Progenitor cell of endocrine pancreas (in vitro differentiated cells): ENCODE measurements around the gene HS3ST4. TPM values are rescaled to one million over a fixed set of nuclear protein-coding genes. Genes with fewer than 3 reads are reported as not detected.

Experiments
- DNase-seq: peaks from one replicate; pipeline ENCODE4 v3.0.0; 2021; ENCODE audit warnings: low spot score; ENCODE audit not compliant: unreplicated experiment
- H3K27ac Mint-ChIP-seq: 2 replicates; pipeline ENCODE4 v1.8.0; 2021; ENCODE audit warnings: mild to moderate bottlenecking, moderate library complexity, mixed read lengths
- H3K27me3 Mint-ChIP-seq: 2 replicates; pipeline ENCODE4 v1.8.0; 2021; ENCODE audit warnings: mixed read lengths
- H3K36me3 Mint-ChIP-seq: 2 replicates; pipeline ENCODE4 v1.8.0; 2022; ENCODE audit warnings: mixed read lengths; ENCODE audit not compliant: insufficient read depth
- H3K4me1 Mint-ChIP-seq: 2 replicates; pipeline ENCODE4 v1.8.0; 2021; ENCODE audit warnings: low read depth, mixed read lengths
- H3K4me3 Mint-ChIP-seq: 2 replicates; pipeline ENCODE4 v1.8.0; 2021; ENCODE audit warnings: low read depth, mild to moderate bottlenecking, moderate library complexity, mixed read lengths
- H3K9me3 Mint-ChIP-seq: 2 replicates; pipeline ENCODE4 v1.8.0; 2021; ENCODE audit warnings: low read depth, mixed read lengths
- CTCF ChIP-seq: fragments of 200-600 bp; sonication (generic); IDR thresholded peaks from one replicate; pipeline ENCODE4 v1.5.0; 2021; ENCODE audit warnings: antibody characterized with exemption, mild to moderate bottlenecking; ENCODE audit not compliant: unreplicated experiment
- total RNA-seq: library from RNA; stranded (reverse); gene quantifications from 2 replicates; pipeline ENCODE4 v1.2.1, GENCODE V29; 2021

HS3ST4 gene
- total RNA-seq, 1 donor from 2014 or later, result 0.67 TPM

- no peak overlapping the region for H3K27ac Mint-ChIP-seq
- DNase-seq, result no peak
- H3K36me3 Mint-ChIP-seq, result no peaks in the 10 kb centered on the region
- peaks cover 56% of the 10 kb centered on the region for H3K27me3 Mint-ChIP-seq
- no peak for TF ChIP-seq CTCF
- H3K4me1 Mint-ChIP-seq, result no peaks in the 10 kb centered on the region
- H3K4me3 Mint-ChIP-seq, result no peak overlapping the region
- no peaks in the 10 kb centered on the region for H3K9me3 Mint-ChIP-seq
Observed at GRCh38 chr16:25888868-25889267, 197.1 kb downstream of the HS3ST4 start.

GRCh38 chr16:25893332-25893731 is 201.6 kb downstream of the HS3ST4 start:
- Mint-ChIP-seq H3K36me3 (no peaks in the 10 kb centered on the region), H3K27ac (no peak overlapping the region), H3K27me3 (peaks cover 70% of the 10 kb centered on the region), H3K9me3 (no peaks in the 10 kb centered on the region), H3K4me3 (no peak overlapping the region), H3K4me1 (peaks cover 24% of the 10 kb centered on the region)
- no peak for TF ChIP-seq CTCF
- DNase-seq, result no peak

GRCh38 chr16:25894093-25894492 is 202.3 kb downstream of the HS3ST4 start:
- peaks cover 74% of the 10 kb centered on the region for H3K27me3 Mint-ChIP-seq
- H3K4me1 Mint-ChIP-seq, result peaks cover 24% of the 10 kb centered on the region
- no peak overlapping the region for H3K4me3 Mint-ChIP-seq
- no peak overlapping the region for H3K27ac Mint-ChIP-seq
- no peaks in the 10 kb centered on the region for H3K9me3 Mint-ChIP-seq
- H3K36me3 Mint-ChIP-seq, result no peaks in the 10 kb centered on the region
- no peak for DNase-seq
- TF ChIP-seq CTCF, result no peak

GRCh38 chr16:25895380-25895779 is 203.6 kb downstream of the HS3ST4 start:
- peaks cover 77% of the 10 kb centered on the region for H3K27me3 Mint-ChIP-seq
- TF ChIP-seq CTCF, result no peak
- peaks cover 24% of the 10 kb centered on the region for H3K4me1 Mint-ChIP-seq
- DNase-seq, result no peak
- no peaks in the 10 kb centered on the region for H3K36me3 Mint-ChIP-seq
- H3K4me3 Mint-ChIP-seq, result no peak overlapping the region
- no peaks in the 10 kb centered on the region for H3K9me3 Mint-ChIP-seq
- H3K27ac Mint-ChIP-seq, result no peak overlapping the region

- Mint-ChIP-seq H3K27me3 (peaks cover 76% of the 10 kb centered on the region), H3K36me3 (no peaks in the 10 kb centered on the region), H3K4me3 (no peak overlapping the region), H3K27ac (no peak overlapping the region), H3K9me3 (no peaks in the 10 kb centered on the region), H3K4me1 (peaks cover 24% of the 10 kb centered on the region)
- no peak for DNase-seq
- no peak for TF ChIP-seq CTCF
Observed at GRCh38 chr16:25896411-25896810, 204.7 kb downstream of the HS3ST4 start.
